ENCODE measurements around the gene WDR77.

The WDR77 gene

GRCh38 chr1:111468717-111469100, 19.7 kb upstream of the WDR77 start:
- no peak for DNase-seq

DNA sequence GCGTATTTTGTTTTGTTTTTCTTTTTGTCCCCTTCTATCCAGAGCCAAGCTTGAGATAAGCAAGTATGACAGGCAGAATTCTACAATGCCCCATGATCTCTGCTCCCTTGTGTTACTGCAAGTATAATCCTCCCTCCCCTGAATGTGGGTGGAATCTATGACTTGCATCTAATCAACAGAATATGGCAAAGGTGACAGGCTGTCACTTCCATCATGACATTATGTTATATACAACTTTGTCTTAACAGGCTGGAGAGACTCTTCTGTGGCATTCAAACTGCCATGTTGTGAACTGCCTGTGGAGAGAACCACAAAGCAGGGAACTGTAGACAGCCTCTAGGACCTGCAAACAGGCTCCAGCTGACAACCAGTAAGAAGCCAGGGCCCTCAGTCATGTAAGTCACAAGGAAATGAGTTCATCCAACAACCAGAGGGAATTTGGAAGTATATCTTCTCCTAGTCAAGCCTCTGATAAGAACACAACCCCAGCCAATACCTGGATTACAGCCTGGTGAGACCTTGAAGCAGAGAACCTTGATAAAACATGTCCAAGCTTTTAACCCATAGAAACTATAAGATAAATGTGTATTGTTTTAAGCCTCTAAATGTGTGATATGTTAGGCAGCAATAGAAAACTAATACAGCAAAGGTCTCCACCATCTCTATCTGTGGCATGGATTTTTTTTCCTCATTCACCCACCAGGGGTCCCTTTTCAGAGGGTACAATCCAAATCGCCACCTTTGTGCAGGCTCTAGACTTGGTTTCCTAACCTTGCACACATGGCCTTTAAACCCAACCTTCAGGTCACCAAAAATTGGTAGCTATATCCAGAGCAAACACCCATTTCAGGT, 19.0 kb upstream of the WDR77 start:
- DNase-seq, result no peak

DNA sequence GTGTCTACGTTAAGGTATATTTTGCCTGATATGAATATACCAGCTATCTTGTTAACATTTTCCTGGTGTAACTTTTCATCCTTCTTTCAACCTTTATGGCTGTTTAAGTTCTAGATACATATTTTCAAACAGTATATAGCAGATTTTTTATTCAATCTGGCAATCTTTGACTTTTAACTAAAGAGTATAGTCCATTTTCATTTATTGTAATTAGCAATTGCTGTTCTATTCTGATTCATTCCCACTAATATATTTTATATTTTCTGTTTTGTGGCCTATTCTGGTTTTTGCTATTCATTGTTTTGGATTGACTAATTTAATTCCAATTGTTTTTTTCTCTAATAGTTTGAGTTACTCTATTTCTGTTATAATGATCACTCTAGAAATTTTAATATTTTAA, 17.4 kb upstream of the WDR77 start:
- DNase-seq, result no peak

- DNase-seq, result no peak
Measured at GRCh38 chr1:111465754-111466153, 16.7 kb upstream of the WDR77 start.

DNA sequence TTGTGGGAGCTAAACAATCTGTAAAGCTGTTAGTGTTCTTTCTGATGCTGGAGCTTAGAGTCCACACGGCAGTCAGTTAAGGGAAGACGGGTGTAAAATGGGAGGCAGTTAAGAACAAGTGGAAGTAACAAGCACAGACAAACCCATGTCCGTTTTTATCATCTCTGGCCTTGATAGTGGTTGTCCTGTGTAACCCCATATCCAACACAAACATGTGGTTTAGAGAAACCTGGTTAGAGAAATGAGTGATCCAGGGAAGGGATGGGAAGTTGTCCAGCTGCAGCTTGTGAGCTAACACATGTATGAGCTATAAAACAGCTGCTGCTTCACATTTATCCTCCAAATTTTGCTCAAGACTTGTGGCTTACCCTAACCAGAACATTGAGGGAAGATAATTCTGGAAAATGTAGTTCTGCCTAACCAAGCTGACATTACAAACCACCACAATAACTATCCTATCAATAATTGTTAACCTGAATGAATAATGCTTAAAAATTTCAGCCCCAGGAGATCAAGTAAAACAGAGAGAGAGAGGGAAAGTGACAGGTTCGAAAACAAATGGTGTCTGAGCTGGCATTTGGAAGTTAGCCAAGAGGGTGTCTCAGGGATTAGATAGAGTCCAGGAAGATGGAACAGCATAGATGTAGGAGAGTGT, 14.1 kb upstream of the WDR77 start:
- no peak for DNase-seq

- no peak for DNase-seq
Measured at GRCh38 chr1:111462370-111463028, 13.4 kb upstream of the WDR77 start.

- no peak for DNase-seq
Measured at GRCh38 chr1:111461765-111462164, 12.7 kb upstream of the WDR77 start.

DNA sequence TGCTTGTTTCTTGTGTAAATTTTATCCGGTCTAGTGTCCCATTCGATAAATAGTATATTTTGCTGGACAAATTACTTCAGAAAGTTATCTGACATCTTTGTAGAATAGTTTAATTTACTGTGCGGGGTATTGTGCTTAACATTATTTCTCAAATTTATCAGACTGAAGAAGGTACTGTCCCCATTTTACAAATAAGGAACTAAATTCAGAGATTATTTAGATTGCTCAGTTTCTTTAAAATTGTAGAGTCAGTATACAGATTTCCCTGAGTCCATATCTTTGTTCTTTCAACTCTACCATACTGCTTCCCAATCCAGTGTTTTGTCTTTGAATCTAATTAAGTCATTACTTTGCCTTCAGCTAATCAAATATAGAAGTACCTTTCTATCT, 6.6 kb upstream of the WDR77 start:
- DNase-seq, result no peak

- no peak for DNase-seq
Measured at GRCh38 chr1:111454859-111455641, 6.0 kb upstream of the WDR77 start.

DNA sequence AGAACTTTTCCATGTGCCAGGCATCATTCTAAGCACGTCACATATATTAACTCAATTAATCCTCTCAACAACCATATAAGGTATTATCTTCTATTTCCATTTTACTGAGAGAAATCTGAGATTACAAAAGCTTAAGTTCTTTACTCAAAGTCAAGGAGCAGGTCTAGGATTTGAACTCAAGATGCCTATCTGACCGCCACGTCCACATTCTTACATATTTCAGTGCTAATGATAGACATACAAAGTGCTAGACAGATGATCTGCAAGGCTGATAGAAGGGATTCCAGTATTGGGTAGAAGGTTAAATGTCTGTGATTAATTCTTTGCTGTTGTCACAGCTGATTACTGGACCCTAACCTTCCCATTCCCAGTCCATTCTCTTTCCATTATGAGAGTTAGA, 4.7 kb upstream of the WDR77 start:
- no peak for DNase-seq

DNA sequence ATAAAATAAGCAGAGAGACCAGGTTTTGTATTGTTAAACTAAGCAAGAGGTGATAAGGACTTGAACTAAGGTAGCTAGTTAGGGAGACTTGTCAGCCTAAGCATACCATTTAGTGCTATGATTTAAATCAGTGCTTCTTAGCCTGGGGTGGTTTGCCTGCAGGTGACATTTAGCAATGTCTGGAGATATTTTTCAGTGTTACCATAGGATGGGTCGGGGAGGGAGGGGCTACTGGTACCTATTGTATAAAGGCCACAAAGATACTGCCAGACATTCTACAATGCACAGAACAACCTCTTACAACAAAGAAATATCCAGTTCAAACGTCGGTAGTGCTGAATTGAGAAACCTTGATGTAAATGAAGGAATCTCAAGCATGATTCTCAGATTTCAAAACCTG, 3.5 kb upstream of the WDR77 start:
- DNase-seq, result no peak

DNA sequence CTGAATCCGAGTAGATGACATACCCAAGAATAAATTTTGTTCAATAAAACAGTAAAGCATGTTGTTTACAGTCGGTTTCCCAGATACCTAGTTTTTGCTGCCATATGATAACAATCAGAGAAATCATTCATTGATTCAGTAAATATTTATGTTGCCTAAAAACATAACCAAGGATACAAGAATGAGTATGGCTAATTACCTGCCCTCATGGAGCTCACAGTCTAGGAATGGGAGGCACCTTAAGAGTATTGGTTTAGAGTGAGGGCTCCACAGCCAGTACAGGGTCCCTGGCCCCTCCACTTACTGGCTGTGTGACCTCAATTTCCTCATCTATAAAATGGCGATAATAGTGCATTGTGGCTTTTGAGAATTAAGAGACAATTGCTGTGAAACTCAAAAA, 1.1 kb upstream of the WDR77 start:
- DNase-seq, result no peak

- DNase-seq, result no peak
Measured at GRCh38 chr1:111449703-111450017, 604 bp upstream of the WDR77 start.

GRCh38 chr1:111448482-111448917, 556 bp downstream of the WDR77 start:
- no peak for DNase-seq

GRCh38 chr1:111446967-111447892, 1.8 kb downstream of the WDR77 start:
- no peak for DNase-seq

DNA sequence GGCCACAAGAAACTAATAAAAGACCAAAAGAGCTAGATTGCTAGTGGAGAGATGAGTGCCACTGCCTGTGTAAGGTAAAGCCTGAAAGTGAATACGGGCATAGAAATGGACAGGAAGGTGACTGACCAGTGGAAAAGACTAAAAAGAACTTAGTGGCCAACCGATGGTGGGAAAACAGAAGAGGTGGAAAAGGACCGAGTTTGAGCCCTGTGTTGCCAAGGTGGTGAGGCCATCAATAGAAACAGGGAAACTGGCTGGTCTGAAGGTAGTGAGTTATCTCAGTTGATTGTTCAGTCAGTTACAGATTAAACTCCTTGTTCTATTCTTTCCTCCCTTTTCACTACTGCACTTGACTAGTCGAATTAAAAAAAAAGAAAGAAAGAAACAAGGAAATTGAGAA, 2.5 kb downstream of the WDR77 start:
- DNase-seq, result no peak

DNA sequence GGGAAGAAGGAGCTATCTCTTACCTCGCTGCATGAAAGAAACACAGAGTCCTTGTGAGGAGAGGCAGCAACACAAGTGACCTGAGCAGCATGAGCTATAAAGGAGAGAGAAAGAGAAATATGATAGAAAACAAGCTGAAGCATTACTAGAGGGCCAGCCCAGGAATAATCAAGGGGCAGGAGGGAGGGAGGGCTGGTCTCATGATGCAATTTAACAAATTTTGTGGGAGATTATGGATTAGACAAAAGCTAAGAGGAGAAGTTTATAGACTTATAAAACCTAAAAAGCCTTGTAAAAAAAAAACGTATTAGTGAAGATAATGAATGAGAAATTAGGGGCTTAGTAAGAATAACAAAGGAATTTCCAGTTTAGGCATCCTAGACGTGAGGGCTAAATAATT, 5.0 kb downstream of the WDR77 start:
- DNase-seq, result no peak

GRCh38 chr1:111442457-111442856, 6.6 kb downstream of the WDR77 start:
- DNase-seq, result no peak

GRCh38 chr1:111441573-111442192, 7.4 kb downstream of the WDR77 start:
- peak; percentile 46 for DNase-seq

- no peak for DNase-seq
Measured at GRCh38 chr1:111439461-111440351, 9.3 kb downstream of the WDR77 start.

- no peak for DNase-seq
Measured at GRCh38 chr1:111436726-111437125, 12.3 kb downstream of the WDR77 start.
